Activated naive CD4-positive, alpha-beta T cell treated with anti-CD3 and anti-CD28 coated beads, Interleukin-2, amount 50 U/mL, for 16 hours (primary cell): ENCODE measurements around the gene MRTFB.

Source experiments
- DNase-seq: peaks from one replicate; pipeline ENCODE4 v3.0.0-alpha.2; 2020

The MRTFB gene

DNA sequence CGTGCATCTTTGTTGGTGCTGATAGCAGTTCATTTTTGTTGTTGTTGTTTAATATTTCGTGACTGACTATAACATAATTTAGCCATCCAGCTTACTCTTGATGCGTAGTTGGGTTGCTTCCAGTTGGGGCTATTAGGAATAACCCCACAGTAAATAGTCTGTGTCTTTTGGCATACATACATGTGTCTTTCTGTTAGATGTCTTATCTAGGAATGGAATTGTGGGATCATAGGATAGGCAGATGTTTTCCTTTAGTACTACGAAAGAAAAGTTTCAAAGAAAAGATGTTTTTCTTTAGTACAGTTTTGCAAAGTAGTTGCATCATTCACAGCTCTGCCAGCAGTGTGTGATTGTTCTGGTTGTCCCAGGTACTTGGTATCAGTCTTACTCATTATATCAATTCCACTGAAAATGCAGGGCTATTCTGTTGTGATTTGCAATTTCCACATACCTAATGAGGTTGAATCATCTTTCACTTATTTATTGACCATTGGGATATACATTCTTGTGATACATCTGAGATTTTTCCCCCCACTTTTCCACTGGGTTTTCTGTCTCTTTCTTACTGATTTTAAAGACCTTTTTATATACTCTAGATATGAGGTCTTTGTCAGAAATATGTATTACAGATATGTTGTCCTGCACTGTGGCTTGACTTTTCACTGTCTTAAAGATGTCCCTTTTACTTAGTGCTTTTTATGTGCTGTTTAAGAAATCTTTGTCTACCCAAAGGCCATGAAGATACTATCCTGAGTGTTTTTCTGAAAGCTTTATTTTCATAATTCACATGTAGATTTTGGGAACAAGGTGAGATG, 173.3 kb downstream of the MRTFB start:
- DNase-seq = no peak

- no peak for DNase-seq
Observed at GRCh38 chr16:14248791-14249190, 177.7 kb downstream of the MRTFB start.

GRCh38 chr16:14249291-14250032, 178.3 kb downstream of the MRTFB start:
- peak; percentile 40 for DNase-seq

GRCh38 chr16:14251419-14251818, 180.3 kb downstream of the MRTFB start:
- DNase-seq = no peak

GRCh38 chr16:14252860-14253259, 181.7 kb downstream of the MRTFB start:
- DNase-seq = no peak

- DNase-seq = no peak
Observed at GRCh38 chr16:14263011-14263410, 191.9 kb downstream of the MRTFB start.

DNA sequence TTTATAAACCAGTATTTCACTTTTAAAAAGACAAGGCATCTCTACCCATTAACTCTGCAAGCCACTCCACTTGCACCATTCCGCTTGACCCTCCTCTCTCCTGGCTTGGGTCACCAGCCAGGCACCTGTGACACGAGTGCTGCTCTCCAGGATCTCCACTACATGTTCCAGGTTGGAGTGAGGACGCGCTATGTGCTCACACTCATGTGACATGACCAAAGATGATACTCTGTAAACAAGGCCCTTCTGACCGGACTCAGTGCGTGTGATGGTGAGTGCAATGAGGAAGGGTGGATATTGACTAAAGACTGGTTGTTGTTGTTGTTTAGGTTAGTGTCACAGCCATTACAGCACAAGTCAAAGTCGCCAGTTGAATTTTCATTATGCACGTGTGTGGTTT, 192.7 kb downstream of the MRTFB start:
- DNase-seq = no peak

DNA sequence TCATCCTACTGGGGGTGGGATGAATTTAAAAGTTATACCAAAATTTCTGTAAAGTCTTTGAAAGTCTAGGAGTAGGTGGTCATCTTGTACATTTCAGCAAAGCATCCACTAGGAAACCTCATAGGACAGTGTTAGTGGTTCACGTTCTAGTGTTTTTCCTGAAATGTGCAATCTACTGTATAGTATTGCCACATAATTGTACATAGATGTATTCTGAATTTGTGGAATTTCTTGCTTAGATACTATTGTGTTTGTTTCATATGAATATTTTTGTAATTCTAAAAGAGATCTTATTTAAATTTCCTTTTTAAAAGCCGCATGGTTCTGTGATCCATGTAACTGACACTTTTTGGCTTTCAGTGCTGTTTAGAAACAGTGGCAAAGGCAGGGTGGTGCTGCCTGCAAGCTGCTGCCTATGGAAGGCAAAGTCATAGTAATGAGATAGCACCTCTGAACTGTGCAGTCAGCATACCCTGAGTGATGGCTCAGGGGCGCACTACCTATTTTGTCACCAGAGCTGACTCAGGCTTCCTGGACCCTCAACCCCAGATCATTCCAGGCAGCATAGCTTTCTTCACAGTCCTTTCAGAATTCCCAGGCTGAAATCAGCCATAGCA, 193.3 kb downstream of the MRTFB start:
- DNase-seq = no peak

DNA sequence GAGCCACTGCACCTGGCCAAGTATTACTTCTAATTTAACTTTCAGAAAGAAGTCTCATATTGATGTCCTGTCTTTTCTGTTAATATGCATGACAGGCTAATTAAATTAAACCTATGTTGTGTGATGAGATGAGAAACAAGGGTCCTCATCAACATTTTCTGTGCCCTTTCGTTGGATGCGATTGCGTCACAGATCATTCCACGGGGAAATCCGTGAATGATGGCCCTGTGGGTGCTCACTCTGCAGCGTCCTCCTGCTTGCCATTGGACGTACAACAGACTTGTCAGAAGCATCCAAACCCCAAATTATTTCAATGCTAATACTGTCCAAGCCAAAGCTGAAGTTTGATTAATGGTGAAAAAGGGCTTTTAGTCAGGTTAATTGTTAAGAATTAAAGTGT, 197.0 kb downstream of the MRTFB start:
- no peak for DNase-seq

GRCh38 chr16:14275934-14276333, 204.8 kb downstream of the MRTFB start:
- DNase-seq = no peak

DNA sequence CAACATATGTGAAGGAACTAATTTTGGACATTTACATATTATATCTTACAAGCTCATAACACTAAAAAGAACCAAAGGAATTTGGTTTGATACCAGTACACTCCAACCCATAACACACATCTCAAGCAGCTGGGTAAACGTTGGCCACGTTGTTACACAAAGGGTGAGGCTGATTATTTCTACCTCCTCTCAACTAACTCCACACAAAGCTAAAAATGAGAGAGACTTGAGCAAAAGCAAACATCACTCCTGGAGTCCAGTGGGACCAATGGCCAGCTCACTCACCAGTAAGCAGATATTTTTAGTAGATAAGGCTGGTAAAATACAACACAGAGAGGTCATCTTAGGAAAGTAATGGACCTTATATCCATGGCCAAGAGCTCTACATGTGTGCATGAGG, 207.6 kb downstream of the MRTFB start:
- no peak for DNase-seq

GRCh38 chr16:14280541-14280940, 209.4 kb downstream of the MRTFB start:
- DNase-seq = no peak

GRCh38 chr16:14283786-14284185, 212.7 kb downstream of the MRTFB start:
- no peak for DNase-seq

- no peak for DNase-seq
Observed at GRCh38 chr16:14284371-14284770, 213.3 kb downstream of the MRTFB start.

GRCh38 chr16:14284930-14285512, 213.9 kb downstream of the MRTFB start:
- no peak for DNase-seq

GRCh38 chr16:14285513-14286367, 214.6 kb downstream of the MRTFB start:
- DNase-seq = peak; percentile 91

GRCh38 chr16:14286368-14287230, 215.5 kb downstream of the MRTFB start:
- peak; percentile 36 for DNase-seq

DNA sequence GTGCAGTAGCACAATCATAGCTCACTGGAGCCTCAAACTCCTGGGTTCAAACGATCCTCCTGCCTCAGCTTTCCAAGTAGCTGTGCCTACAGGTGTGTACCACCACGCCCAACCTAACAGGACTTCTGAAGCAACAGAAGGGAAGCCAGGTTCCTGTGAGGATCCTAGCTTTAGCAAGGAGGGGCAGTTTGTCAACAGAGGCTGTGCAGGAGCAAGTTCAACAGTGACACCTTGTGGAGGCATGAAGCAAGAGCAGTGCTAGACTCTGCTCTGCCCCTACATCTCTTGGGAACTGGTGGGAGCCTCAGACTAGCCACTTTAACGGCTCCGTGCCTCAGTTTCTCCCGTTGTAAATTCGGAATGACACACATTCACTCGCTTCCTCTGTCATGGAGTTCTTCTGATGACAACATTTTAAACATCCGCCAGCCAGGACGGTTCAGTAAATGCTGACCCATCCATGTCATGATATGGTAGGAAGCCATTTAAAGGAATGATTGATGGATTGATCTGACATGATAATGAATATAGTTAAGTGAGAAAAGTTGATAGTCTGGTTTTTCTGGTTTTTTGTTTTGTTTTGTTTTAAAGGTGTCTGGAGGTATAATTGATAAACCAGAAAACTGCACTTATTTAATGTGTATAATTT, 218.7 kb downstream of the MRTFB start:
- DNase-seq = peak; percentile 37

GRCh38 chr16:14291286-14291685, 220.2 kb downstream of the MRTFB start:
- no peak for DNase-seq

GRCh38 chr16:14292051-14292825, 221.1 kb downstream of the MRTFB start:
- DNase-seq = no peak
